HG03378 (cell line): ENCODE data around the gene SNAI3.
A peak's percentile ranks its signal among the peaks of the same experiment; 100 is the strongest.

ENCODE experiments used
- ATAC-seq: cut with Tn5 transposase; IDR thresholded peaks from one replicate; pipeline ENCODE4 v1.9.1; 2021; ENCODE audit warnings: mild to moderate bottlenecking, moderate library complexity; ENCODE audit not compliant: unreplicated experiment

The SNAI3 gene

GRCh38 chr16:88638323-88639230, 47.7 kb downstream of the SNAI3 start, which contains the start of gene IL17C:
TSS of gene IL17C (plus strand) at chr16:88638572. CDS start at chr16:88638642, 70 bp downstream.
- no peak for ATAC-seq

GRCh38 chr16:88636488-88637265, 49.6 kb downstream of the SNAI3 start:
- ATAC-seq, result no peak

GRCh38 chr16:88635671-88636319, 50.5 kb downstream of the SNAI3 start:
- no peak for ATAC-seq

- no peak for ATAC-seq
Measured at GRCh38 chr16:88634994-88635670, 51.2 kb downstream of the SNAI3 start.

GRCh38 chr16:88634141-88634993, 51.9 kb downstream of the SNAI3 start:
- peak; percentile 38 for ATAC-seq

GRCh38 chr16:88633684-88634140, 52.6 kb downstream of the SNAI3 start:
- peak; percentile 37 for ATAC-seq

- ATAC-seq, result no peak
Measured at GRCh38 chr16:88632587-88632930, 53.7 kb downstream of the SNAI3 start.

- ATAC-seq, result no peak
Measured at GRCh38 chr16:88631920-88632586, 54.3 kb downstream of the SNAI3 start.

GRCh38 chr16:88631384-88631783, 54.9 kb downstream of the SNAI3 start:
- no peak for ATAC-seq

GRCh38 chr16:88630941-88631340, 55.4 kb downstream of the SNAI3 start:
- ATAC-seq, result no peak

- ATAC-seq, result no peak
Measured at GRCh38 chr16:88630433-88630832, 55.9 kb downstream of the SNAI3 start.

- ATAC-seq, result no peak
Measured at GRCh38 chr16:88629835-88630234, 56.5 kb downstream of the SNAI3 start.

- no peak for ATAC-seq
Measured at GRCh38 chr16:88628512-88628974, 57.8 kb downstream of the SNAI3 start.
